NCI-H460 (cell line): Measurements from ENCODE around the gene ZFP36. TPM values are rescaled to one million over a fixed set of nuclear protein-coding genes. Genes with fewer than 3 reads are reported as not detected.
A peak's percentile ranks its signal among the peaks of the same experiment; 100 is the strongest.
"Not testable (repeated sequence)": the region's sequence is repeated elsewhere in the genome, so short reads cannot be mapped to it uniquely, and the experiment has no call there.

ENCODE experiments used
- DNase-seq: peaks from one replicate; pipeline ENCODE4 v3.0.0-alpha.2; 2016; ENCODE audit warnings: low read depth; ENCODE audit errors: extremely low read depth
- small RNA-seq, 2 experiments: library from RNA; depleted of rRNA; stranded (forward); fragments of <200 nt; gene quantifications; one replicate each; pipeline ENCODE3, GENCODE V24; 2014
- total RNA-seq: library from RNA; depleted of rRNA; stranded (reverse); fragments of >200 nt; shearing (Covaris generic); gene quantifications from 2 replicates; pipeline ENCODE4 v1.2.3, GENCODE V29; 2014; rRNA removed

Gene ZFP36
- total RNA-seq, 1 experiment from 2014 or later, result 15.1 TPM

DNA sequence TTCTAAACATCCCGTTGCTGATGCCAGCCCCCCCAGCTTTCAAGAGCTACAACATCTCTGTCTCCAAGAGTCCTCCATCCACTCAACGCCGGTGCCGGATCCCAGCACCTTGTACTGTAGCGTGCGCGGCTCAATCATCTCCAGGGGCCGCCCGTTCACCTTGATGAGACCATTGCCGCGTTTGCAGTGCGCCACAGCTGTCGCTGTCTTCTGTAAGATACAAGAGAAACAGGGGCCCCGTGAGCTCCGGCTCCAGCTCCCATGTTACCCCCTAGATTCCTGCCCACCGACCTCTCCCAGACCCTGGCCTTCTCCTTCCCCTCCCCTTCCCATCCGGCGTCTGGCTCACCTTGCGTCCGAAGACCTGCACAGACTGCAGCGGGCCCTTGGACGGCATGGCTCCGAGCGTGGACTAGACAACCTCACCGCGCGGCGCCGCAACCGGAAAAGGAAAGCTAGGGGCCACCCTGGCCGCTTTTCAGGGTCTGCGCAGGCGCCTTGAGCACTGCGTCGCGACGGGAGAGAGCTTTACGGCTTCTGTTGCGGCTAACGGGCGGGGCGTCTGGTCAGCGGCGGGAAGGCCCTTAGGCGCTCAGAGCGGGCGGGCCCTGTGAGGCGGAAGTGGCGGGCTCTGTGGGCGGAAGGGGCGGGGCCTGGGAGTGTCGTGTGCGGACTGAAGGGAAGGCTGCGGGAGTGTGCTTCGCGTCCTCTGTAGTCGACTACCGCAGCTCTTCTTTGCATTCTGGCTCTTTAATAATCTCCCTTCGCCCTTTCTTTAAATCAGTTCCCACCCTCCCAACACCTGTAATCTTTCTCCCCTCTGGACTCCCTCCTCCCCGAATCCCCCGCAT lies 29.1 kb downstream of the ZFP36 start, which contains the start of gene RPS16:
Gene RPS16, minus strand, starts transcription at position 451 of the 851 bp plus-strand sequence. Its CDS starts 54 bp downstream, at position 397.
- peak; percentile 95 for DNase-seq

DNA sequence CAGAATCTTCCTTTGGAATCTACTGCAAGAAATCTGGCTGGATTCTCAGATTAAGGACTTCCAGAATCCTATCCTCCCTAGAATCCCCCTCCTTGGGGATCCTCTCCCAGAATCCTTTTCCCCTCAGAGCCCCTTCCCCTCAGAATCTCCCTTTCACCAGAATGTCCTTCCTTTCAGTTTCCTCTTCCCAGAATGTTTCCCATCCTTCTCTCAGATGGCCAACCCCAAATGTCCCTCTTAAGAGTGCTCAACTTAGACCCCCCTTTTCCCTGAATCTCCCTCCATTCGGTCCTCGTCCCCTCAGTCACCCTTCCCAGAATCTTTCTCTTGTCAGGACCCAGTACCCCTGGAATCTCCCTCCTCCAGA lies 29.7 kb downstream of the ZFP36 start:
- DNase-seq, result no peak

DNA sequence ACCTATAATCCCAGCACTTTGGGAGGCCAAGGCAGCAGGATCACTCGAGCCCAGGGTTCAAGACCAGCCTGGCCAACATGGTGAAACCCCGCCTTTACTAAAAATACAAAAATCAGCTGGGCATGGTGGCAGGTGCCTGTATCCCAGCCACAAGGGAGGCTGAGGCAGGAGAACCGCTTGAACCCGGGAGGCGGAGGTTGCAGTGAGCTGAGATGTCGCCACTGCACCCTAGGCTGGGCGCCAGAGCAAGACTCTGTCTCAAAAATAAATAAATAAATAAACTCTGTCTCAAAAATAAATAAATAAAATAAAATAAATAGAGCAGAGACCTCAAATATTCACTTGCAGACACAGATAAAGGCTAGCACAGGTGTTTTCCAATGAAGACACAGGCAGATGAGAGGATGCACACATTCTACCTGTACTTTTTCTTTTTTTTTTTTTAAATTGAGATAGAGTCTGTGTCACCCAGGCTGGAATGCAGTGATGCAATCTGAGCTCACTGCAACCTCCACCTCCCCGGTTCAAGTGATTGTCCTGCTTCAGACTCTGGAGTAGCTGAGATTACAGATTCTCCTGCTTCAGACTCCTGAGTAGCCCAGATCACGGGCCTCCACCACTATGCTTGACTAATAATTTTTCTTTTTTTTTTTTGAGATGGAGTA lies 31.8 kb downstream of the ZFP36 start:
- DNase-seq, result no peak

DNA sequence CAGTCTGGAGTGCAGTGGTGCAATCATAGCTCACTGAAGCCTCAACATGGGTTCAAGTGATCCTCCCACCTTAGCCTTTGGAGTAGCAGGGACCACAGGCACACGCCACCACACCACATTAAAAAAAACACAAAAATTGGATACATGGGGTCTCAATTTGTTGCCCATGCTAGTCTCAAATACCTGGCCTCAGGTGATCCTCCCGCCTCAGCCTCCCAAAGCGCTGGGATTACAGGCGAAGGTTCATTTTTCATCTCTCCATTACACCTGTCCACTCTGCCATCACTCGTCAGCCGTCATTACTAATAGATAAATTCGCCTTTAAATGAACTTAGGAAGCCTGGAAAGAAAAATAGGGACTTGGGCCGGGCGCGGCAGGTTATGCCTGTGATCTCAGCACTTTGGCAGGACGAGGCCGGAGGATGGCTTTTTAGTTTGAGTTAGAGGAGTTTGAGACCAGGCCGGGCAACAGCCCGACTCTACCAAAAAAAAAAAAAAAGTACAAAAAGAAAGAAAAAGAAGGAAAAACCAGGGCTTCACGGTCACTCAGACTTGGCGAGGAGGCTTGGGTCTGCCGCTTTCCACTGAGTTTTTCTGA lies 38.0 kb downstream of the ZFP36 start:
- no peak for DNase-seq

DNA sequence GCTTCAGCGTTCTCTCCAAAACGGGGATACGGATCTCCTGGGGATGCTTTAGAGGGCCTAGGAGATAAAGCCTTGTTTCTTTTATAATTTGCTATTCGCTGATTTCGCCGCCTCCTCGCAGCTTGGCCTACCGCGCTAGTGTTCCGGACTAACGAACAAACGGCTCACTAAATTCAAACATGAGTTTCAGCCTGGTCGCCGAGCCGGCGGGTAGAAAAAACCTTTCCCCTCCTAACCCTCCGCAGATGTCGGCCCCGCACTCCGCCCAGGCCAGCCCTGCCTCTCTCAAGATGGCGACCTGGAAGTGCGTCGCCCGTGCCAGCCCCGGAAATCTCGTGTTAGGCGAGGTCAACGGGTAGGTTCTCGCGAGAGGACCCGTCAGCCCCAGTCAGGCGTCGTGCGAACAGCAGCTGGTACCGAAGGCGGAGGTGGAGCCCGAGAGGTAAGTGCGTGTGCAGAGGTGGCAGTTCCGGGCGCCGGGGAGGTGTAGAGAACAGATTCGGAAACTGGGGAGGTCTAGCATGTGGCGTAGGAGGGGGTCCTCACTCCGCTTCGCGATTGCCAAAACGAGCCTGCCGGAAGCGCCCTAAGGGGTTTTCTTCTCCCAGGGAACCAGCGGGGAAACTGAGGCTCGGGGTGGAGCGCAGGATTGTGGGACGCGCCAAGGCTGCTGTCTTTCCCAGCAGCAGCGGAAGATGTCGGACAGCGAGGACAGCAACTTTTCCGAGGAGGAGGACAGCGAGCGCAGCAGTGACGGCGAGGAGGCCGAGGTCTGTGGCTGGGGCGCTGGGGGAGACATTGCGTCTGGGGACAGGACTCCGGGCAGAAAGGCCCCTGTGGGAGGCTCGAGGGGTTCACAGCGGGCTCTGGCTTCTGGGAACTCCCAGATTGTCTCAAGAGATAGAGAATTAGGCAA lies 38.8 kb downstream of the ZFP36 start, which contains the start of gene SUPT5H:
Gene SUPT5H, plus strand, starts transcription at position 387 of the 916 bp plus-strand sequence. Its CDS starts 309 bp downstream, at position 696.
- peak; percentile 95 for DNase-seq

DNA sequence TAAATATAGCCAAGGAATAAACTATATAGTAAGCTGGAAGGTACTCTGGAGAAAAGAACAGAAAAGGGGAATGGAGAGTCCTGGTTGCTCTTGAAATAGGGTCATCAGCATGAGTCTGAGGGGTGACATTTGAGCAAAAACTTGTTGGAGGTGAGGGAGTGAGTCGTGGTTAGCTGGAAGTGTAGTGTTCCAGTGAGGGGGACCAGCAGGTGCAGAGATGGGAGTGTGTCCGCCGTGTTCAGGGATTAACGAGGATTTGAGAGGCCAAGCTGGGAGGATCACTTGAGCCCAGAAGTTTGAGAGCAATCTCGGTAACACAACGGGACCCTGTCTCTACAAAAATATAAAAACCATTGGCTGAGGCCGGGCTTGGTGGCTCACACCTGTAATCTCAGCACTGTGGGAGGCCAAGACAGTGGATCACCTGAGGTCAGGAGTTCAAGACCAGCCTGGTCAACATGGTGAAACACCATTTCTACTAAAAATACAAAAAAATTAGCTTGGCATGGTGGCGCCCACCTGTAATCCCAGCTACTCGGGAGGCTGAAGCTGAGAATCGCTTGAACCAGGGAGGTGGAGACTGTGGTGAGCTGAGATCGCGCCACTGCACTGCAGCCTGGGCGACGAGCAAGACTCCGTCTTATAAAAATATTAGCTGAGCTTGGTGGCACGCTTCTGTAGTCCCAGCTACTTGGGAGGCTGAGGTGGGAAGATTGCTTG lies 39.9 kb downstream of the ZFP36 start:
- no peak for DNase-seq

DNA sequence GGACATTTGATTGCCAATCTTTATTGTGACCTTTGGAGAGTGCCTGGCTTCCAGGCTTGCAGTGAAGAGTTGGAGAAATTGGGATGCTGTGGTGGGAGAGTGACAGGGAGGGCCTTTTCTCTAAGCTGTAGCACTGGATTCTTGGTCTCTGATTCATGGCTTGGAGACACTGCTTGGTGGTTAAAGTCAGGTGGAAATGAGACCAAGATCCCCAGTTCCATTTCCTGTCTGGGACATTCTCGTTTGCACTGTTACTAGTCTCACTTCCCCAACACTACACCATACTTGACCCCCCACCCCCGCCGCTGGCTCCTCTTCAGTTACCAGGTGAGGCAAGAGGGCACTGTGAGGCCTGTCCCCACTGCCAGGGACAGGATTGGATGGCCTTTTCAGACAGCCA lies 41.6 kb downstream of the ZFP36 start:
- no peak for DNase-seq

DNA sequence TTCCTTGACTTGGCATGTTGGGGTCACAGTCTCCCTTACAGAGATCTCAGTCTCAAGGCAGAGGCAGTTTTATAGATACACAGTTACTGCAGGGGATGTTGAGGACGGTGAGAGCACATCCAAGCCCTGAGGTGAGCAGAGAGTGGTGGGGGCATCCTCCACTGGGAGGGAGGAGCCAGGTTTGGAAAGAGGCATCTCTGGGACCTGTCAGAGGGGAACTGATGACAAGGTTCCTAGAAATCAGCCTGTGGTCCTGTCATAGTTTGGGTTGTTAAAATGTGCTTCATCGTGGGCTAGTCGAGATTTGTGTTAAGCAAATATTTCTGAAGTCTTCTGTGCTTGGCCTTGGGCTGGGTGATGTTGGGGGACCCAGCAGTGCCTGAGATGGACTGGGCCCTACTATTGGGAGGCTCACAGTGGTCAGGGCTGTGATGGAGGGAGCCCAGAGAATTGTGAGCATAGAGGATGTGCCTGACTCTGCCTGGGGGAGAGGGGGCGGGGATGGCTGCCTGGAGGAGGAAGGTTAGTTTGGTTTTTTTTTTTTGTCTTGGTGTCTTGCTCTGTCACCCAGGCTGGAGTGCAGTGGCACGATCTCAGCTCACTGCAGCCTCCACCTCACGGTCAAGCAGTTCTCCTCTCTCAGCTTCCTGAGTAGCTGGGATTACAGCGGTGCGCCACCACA lies 42.6 kb downstream of the ZFP36 start:
- no peak for DNase-seq

DNA sequence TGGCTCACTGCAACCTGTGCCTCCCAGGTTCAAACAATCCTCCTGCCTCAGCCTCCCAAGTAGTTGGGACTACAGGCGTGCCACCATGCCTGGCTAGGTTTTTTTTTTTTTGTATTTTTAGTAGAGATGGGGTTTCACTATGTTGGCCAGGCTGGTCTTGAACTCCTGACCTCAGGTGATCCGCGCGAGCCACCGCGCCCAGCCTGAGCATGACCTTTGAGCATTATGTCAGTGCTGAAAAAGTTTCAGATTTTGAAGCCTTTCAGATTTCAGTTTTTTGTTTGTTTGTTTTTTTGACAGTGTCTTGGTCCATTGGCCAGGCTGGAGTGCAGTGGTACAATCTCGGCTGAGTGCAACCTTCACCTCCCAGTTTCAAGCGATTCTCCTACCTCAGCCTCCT lies 44.6 kb downstream of the ZFP36 start:
- DNase-seq, result not testable (repeated sequence)

Small RNAs within 50 kb of the gene (small RNA-seq; reads per million reads assigned to genes)
- gene MIR4530 (0 reads per million in 2 experiments), gene RN7SL566P (0 to 0.06 reads per million in 2 experiments)

Other genes starting within 250 kb of the ZFP36 start
- gene NCCRP1, start 209.9 kb upstream of the ZFP36 start, total RNA-seq, result 0.05 TPM in 1 of 2 replicates, not detected in the other
- not detected in 2 replicates for gene SYCN, start 202.6 kb upstream of the ZFP36 start, total RNA-seq
- gene IFNL3, start 161.8 kb upstream of the ZFP36 start, total RNA-seq, result not detected in 2 replicates
- not detected in 2 replicates for gene IFNL4, start 158.0 kb upstream of the ZFP36 start, total RNA-seq
- not detected in 2 replicates for gene IFNL2, start 138.5 kb upstream of the ZFP36 start, total RNA-seq
- not detected in 2 replicates for gene IFNL1, start 110.4 kb upstream of the ZFP36 start, total RNA-seq
- gene LRFN1, start 86.0 kb upstream of the ZFP36 start, total RNA-seq, result 0.66 and 0.79 TPM in 2 replicates
- gene GMFG, start 70.8 kb upstream of the ZFP36 start, total RNA-seq, result not detected in 2 replicates
- gene SAMD4B, start 64.4 kb upstream of the ZFP36 start, total RNA-seq, result 57.7 and 57.8 TPM in 2 replicates
- gene PAF1, start 15.7 kb upstream of the ZFP36 start, total RNA-seq, result 21.1 and 27.7 TPM in 2 replicates
- 20.8 and 22.5 TPM in 2 replicates for gene MED29, start 15.5 kb upstream of the ZFP36 start, total RNA-seq
- gene PLEKHG2, start 5.8 kb downstream of the ZFP36 start, total RNA-seq, result 16.7 and 18.0 TPM in 2 replicates
- gene RPS16, start 29.1 kb downstream of the ZFP36 start, total RNA-seq, result 541 and 944 TPM in 2 replicates
- 42.3 and 48.4 TPM in 2 replicates for gene SUPT5H, start 38.7 kb downstream of the ZFP36 start, total RNA-seq
- gene TIMM50, start 74.0 kb downstream of the ZFP36 start, total RNA-seq, result 75.6 and 81.7 TPM in 2 replicates
- gene DLL3, start 92.1 kb downstream of the ZFP36 start, total RNA-seq, result 4.0 and 5.8 TPM in 2 replicates
- not detected in 2 replicates for gene SELENOV, start 108.3 kb downstream of the ZFP36 start, total RNA-seq
- gene EID2B, start 126.0 kb downstream of the ZFP36 start, total RNA-seq, result 3.3 and 4.9 TPM in 2 replicates
- gene EID2, start 133.3 kb downstream of the ZFP36 start, total RNA-seq, result 10.7 and 12.6 TPM in 2 replicates
- not detected in 2 replicates for gene LGALS13, start 195.7 kb downstream of the ZFP36 start, total RNA-seq
- not detected in 2 replicates for gene LGALS16, start 249.1 kb downstream of the ZFP36 start, total RNA-seq